ENCODE results near the gene WWOX.

DNA sequence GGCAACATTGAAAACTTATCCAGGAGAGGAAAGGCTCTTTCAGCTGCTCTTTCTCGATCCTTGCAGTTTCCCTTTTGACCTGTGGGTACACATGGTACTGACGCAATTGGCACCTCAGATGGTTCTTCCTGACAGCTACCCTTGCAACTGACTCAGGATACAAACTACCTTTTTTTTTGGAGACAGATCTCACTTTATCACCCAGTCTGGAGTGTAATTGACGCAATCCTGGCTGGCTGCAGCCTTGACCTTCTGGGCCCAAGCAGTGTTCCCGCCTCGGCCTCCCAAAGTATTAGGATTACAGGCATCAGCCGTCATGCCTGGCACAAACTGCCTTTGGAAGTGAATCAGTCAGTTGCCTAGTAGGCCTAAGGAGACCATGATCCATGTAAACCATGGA, 607.2 kb downstream of the WWOX start:
- TF ChIP-seq POLR2A (IDR thresholded peaks at IDR 0.05; ENCODE audit: low read length) (no peak), GATA1 (IDR thresholded peaks at IDR 0.05; ENCODE audit: low read depth, low read length) (no peak)
